Measurements from ENCODE around the gene BUD13.
"Not testable (repeated sequence)": the region's sequence is repeated elsewhere in the genome, so short reads cannot be mapped to it uniquely, and the experiment has no call there.

BUD13 gene

DNA sequence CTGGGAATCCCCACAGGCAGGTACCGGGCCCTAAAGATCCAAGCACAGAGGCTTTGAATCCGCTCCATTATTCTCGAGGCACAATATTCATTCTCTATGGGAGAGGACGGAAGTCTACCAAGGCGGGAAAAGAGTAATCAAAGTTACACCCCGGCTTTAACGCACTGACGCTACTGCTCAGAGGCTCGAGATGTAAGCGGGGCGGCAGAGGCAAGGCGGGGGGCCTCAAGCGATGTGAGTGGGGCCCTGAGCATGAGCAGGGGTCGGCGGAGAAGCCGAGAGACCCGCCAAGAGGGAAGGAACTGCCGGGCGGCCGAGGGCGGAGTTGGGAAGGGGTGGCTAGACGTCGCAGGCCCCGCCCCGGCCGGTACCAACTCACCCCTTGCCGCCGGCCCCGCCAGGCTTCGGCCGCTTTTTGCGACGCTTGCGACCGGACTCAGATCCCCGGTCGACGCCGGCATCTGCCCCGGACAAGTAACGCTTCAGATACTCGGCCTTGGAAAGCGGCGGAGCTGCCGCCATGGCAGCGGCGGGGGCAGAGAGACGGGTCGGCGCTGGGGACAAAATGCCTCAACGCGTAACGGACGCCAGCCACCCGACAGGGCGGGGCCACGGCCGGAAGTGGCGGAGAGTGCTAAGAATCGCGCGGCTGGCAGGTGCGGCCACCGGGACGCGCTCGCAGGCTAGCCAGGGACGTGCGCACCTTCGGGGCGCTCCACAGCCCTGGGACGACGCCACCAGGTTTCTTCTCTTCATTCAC is at the start of gene BUD13:
BUD13 (minus strand) TSS at position 545 of the 760 bp plus-strand sequence; CDS start at position 522, 23 bp downstream.
- DNase-seq: peak; percentile 96

DNA sequence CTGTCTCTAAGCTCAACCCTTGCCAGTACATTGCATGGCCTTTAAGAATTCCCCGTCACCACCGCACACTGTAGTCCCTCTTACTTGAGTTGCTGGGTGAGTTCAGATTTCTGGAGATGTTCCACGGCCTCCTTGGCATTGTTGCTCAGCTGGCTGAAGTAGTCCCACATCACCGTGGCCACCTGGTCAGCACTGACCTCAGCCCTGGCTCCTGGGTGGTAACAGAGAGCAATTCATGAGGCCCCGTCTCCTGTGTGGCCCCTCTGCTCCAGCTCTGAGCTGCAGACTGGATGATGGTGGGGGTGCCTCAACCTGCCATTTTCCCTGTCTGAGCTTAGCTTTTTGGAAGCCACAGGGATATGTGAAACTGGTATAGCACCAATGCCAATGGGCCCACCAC is 49.8 kb upstream of the BUD13 start:
- DNase-seq: no peak

- DNase-seq: no peak
Observed at GRCh38 chr11:116821050-116821918, 48.5 kb upstream of the BUD13 start.

- no peak for DNase-seq
Observed at GRCh38 chr11:116819049-116819448, 46.3 kb upstream of the BUD13 start.

GRCh38 chr11:116814502-116814901 is 41.7 kb upstream of the BUD13 start:
- DNase-seq: no peak

- no peak for DNase-seq
Observed at GRCh38 chr11:116813781-116814471, 41.1 kb upstream of the BUD13 start.

DNA sequence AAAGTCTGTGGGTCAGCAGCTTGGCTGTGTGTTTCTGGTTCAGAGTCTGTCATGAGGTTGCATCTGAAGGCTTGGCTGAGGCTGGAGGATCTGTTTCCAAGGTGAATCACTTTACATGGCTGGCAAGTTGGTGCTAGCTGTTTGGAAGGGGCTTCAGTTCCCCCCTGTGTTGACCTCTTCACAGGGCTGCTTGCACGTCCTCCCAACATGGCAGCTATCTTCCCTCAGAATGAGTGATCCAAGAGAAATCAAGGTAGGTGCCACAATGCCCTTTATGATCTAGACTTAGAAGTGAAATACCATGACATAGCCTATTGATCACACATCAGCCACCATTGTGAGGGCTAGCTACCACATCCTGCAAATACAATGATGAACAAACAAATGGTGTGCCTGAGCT is 40.4 kb upstream of the BUD13 start:
- no peak for DNase-seq

GRCh38 chr11:116812109-116812508 is 39.3 kb upstream of the BUD13 start:
- DNase-seq: no peak

GRCh38 chr11:116811194-116811593 is 38.4 kb upstream of the BUD13 start:
- DNase-seq: no peak

DNA sequence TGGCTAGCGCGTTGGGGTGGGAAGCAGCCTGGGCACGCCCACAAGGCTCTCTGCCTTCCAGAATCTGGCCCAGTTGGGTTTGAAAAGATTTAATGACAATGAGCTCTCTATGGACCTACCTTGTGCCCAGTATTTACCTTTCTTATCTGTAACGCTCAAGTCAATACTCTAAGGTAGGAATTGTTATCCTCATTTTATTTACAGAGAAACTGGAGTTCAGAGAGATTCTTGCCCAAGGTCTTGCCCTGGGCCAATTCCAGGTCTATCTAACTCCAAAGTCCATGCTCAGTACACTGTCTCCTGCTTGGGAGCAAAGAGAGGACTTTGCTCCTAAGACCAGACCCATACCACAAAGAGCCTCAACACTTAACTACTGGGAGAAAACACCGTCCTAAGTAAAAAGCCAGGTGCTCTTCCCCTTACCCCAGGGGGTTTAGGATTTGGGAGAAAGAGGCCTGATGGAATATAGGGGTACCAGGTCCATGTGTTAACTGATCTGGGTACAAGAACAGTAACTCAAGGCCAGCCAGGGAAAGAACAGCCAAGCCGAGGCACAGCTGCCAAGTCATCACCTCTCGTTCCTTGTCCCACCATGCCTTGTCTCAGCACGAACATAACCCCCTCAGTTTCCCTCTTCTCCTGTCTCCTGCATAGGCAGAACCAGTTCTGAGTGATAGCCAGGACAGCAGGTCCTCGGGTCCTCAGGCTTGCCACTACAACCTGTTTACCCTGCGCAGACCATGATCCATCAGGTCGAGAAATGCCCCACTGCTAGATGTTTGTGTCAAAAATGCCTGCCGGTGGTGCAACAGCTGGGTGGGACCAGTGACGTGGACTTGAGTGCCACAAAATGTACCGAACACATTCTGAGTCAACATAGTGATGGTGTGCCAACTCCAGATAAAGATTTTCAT is 35.7 kb upstream of the BUD13 start:
- no peak for DNase-seq

- no peak for DNase-seq
Observed at GRCh38 chr11:116807601-116808261, 34.9 kb upstream of the BUD13 start.

DNA sequence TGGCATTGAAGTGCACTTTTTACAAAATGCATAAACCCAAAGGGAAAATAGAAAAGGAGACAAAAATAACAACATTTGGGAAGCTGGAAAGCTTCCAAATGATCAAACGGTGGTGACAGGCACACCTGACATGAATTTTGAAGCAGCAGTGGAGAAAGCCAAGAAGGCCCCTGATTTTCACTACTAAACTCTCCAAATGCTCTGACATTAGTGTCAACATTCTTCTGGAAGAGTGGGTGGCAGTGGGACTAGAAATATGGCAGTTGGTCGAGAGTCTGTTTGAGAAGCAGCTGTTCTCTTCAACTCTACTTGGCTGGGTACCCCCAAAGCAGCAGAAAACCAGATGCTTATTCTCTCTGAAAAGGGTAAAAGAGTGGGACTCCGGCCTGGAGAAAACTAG is 31.2 kb upstream of the BUD13 start:
- no peak for DNase-seq

DNA sequence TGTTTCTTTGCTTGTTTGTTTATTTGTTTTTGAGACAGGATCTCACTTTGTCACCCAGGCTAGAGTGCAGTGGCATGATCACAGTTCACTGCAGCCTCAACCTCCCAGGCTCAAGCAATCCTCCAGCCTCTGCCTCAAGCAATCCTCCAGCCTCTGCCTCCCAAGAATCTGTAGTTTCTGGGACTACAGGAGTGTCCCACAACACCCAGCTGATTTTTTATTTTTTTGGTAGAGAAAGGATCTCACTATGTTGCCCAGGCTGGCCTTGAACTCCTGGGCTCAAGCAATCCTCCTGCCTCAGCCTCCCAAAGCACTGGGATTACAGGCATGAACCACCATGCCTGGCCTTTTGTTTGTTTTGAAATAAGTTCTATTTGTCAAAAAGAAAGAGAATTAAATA is 28.9 kb upstream of the BUD13 start:
- DNase-seq: not testable (repeated sequence)

GRCh38 chr11:116800610-116801009 is 27.8 kb upstream of the BUD13 start:
- no peak for DNase-seq

DNA sequence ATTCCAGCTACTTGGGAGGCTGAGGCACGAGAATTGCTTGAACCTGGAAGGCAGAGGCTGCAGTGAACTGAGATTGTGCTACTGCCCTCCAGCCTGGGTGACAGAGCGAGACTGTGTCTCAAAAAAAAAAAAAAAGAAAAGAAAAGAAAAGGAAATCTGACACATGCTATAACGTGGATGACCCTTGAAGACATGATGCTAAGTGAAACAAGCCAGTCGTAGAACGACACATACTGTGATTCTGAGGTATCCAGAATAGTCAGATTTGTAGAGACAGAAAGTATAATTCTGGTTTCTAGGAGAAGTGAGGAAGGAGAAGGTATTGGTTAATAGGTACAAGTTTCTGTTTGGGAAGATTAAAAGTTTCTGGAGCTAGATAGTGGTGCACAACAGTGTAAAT is 25.6 kb upstream of the BUD13 start:
- no peak for DNase-seq

DNA sequence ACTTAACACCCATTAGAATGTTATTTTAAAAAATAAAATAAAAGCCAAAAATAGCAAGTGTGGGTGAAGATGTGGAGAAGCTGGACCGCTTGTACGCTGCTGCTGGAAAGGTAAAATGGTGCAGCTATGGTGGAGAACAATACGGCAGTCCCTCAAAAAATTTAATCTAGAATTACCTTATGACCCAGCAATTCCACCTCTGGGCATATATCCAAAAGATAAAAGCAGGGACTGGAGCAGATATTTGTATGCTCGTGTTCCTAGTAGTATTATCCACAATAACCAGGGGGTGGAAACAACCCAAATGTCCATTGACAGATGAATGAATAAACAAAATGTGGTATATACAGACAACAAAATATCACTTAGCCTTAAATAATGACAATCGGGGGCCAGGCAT is 25.0 kb upstream of the BUD13 start:
- DNase-seq: no peak

- DNase-seq: no peak
Observed at GRCh38 chr11:116796548-116796947, 23.8 kb upstream of the BUD13 start.

GRCh38 chr11:116794851-116795250 is 22.1 kb upstream of the BUD13 start:
- DNase-seq: no peak

DNA sequence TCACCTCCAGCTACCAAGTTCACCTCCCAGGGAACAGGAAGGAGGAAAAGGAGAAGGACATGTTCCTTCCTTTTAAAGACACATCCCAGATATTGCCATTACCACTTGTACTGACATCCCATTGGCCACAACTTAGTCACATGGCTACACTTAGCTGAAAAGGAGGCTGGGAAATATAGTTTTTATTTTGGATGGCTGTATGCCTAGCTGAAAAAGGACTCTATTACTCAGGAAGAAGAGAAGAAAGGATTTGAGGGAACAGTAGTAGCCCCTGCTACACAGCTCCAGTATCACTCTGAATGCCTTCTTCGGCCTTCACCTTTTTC is 20.9 kb upstream of the BUD13 start:
- no peak for DNase-seq

- DNase-seq: no peak
Observed at GRCh38 chr11:116792869-116793771, 20.3 kb upstream of the BUD13 start.
